G401 (cell line): Measurements from ENCODE around the gene PPM1D. TPM values are rescaled to one million over a fixed set of nuclear protein-coding genes. Genes with fewer than 3 reads are reported as not detected.
"Not testable (repeated sequence)": the region's sequence is repeated elsewhere in the genome, so short reads cannot be mapped to it uniquely, and the experiment has no call there.

Experiments used
- DNase-seq: peaks from one replicate; pipeline ENCODE4 v3.0.0-alpha.2; 2015; ENCODE audit warnings: low spot score
- in situ Hi-C: cut with HindIII; loops from 2 replicates; pipeline ENCODE4 v1.10.0; 2016; ENCODE audit warnings: low sequenced_read_pairs, mixed read lengths
- total RNA-seq: library from RNA; depleted of rRNA; stranded (reverse); fragments of >200 nt; shearing (Covaris generic); gene quantifications from 2 replicates; pipeline ENCODE4 v1.2.3, GENCODE V29; 2014

PPM1D gene
- total RNA-seq, 1 experiment from 2014 or later: 31.4 TPM

DNA sequence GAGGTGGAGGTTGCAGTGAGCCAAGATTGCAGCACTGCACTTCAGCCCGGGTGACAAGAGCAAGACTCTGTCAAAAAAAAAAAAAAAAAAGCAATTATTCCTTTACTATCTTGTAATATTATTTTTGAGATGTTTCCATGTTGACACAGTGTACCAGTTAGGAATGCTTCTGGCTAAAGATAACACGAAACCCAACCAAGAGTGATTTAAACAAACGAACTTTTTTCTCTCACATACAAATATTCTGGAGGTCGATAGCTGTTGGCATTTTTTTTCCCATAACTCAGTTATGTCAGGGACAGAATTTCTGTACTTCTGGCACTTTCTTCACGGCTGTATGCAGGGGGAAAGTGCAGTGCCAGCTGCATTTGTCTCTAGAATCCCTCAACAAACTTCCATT is 9.9 kb upstream of the PPM1D start:
- in situ Hi-C loops: no loop called here
- no peak for DNase-seq

DNA sequence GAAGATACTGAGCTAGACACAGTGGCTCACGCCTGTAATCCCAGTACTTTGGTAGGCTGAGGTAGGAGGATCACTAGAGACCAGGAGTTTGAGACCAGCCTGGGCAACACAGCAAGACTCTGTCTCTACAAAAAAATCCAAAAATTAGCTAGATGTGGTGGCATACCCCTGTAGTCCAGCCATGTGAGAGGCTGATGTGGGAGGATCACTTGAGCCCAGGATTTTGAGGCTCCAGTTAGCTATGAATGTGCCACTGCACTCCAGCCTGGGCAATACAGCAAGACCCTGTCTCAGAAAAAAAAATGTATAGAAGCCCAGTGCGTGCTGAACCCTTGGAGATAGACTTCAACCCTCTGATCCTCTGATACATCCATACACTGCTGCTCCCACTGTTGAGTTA is 7.2 kb upstream of the PPM1D start:
- in situ Hi-C loops: no loop called here
- DNase-seq: no peak

DNA sequence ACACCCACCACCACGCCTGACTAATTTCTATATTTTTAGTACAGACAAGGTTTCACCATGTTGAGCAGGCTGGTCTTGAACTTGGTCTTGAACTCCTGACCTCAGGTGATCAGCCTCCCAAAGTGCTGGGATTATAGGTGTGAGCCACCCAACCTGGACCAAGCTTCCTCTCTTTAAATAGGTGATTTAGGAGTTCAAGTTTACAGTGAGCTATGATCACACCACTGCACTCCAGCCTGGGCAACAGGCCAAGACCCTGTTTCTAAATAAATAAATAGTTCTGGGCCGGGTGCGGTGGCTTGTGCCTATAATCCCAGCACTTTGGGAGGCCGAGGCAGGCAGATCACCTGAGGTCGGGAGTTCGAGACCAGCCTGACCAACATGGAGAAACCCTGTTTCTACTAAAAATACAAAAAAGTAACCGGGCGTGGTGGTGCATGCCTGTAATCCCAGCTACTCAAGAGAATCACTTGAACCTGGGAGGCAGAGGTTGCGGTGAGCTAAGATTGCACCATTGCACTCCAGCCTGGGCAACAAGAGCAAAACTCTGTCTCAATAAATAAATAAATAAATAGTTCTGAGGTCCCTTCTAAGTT is 6.5 kb upstream of the PPM1D start:
- DNase-seq, in situ Hi-C loops: not testable (repeated sequence)

DNA sequence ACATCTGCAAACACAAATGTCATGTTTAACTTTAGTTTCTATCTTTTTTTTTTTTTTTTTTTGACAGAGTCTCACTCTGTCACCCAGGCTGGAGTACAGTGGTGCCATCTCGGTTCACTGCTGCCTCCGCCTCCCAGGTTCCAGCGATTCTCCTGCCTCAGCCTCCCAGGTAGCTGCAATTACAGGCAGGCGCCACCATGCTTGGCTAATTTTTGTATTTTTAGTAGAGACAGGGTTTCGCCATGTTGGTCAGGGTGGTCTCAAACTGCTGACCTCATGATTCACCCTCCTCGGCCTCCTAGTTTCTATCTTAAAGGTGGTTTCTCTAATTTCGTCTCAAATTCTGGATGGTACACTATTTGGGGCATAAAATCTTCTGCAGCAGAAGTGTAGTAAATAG is 5.8 kb upstream of the PPM1D start:
- in situ Hi-C loops, DNase-seq: not testable (repeated sequence)

DNA sequence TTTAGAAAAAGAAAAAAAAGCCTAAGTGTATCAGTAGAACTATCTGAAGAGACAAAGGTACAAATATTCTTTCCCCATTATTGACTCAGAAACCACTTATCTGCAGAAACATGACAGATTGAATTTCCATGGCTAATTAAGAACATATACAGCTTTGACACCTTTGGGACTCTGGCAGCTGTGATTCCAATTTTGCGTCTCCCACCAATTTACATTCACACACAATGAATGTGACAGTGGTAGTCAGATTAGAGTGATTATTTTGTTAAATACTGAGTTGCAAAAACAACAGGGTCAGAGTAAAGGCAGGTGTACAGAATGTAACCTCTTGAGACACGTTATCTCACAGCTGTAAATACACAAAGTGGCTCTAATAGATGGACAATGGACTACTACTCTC is 5.3 kb upstream of the PPM1D start:
- no peak for DNase-seq
- in situ Hi-C loops: no loop called here

DNA sequence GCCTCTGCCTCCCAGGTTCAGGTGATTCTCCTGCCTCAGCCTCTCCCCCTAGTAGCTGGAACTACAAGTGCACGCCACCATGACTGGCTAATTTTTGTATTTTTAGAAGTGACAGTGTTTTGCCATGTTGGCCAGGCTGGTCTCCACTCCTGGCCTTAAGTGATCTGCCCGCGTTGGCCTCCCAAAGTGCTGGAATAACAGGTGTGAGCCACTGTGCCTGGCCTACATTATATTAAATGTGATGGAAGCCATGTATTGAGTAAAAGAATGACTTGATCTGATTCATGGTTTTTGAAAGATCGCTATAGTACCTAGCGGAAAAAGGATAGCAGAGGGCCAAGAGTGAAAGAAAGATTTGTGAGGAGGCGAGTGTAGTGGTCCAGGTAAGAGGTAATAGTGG is 2.7 kb upstream of the PPM1D start:
- in situ Hi-C loops: no loop called here
- no peak for DNase-seq

DNA sequence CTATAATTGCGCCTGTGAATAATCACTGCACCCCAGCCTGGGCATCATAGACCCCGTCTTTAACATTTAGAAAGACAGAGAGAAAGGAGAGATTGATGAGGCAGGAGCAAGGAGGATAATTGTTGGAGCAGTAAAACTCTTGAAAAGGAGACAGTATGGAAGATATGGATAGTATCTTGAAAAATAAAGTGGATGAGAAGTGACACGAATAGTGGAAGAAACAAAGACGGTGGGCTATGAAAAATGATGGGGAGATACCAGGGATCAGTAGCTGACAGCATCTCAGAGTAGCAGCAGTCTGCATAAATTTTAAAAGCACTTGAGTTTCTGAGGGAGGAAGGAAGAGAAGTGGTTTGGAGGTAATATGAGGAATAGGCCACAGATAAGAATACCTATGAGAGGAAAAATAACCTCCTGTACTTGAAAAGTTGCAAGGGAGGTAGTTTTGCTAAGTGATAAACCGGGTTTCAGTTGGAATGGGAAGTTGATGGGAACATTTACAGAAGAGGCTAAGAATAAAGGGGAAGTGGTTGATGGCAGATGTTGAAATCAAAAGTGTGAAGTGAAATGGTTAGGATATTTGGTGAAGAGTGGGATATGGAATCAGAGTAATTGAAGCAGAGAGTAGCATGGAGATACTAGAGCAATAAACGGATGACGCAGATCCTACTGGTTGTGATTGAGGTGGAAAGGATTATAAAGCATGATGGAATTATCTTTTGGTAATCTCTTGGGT is 1.8 kb upstream of the PPM1D start:
- in situ Hi-C loops: no loop called here
- no peak for DNase-seq

DNA sequence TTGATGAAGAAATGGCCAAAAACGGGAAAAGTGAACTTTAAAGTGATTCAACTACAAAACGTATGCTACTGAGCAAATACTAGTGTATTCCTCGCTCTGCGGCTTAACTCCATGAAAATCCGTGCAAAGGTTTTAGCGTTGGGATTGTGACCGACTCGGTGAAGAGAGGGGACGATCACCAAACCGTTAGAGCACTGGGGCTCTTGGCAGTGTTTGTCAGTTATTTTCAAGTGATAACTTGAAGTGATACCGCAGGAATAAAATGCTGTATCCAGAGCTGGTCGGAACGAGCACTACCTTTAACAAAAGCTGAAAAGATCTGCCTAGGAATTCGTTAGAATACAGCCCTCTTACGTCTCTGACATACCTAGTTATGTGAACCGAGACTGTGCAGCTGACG is 773 bp upstream of the PPM1D start:
- in situ Hi-C loops: no loop called here
- no peak for DNase-seq

DNA sequence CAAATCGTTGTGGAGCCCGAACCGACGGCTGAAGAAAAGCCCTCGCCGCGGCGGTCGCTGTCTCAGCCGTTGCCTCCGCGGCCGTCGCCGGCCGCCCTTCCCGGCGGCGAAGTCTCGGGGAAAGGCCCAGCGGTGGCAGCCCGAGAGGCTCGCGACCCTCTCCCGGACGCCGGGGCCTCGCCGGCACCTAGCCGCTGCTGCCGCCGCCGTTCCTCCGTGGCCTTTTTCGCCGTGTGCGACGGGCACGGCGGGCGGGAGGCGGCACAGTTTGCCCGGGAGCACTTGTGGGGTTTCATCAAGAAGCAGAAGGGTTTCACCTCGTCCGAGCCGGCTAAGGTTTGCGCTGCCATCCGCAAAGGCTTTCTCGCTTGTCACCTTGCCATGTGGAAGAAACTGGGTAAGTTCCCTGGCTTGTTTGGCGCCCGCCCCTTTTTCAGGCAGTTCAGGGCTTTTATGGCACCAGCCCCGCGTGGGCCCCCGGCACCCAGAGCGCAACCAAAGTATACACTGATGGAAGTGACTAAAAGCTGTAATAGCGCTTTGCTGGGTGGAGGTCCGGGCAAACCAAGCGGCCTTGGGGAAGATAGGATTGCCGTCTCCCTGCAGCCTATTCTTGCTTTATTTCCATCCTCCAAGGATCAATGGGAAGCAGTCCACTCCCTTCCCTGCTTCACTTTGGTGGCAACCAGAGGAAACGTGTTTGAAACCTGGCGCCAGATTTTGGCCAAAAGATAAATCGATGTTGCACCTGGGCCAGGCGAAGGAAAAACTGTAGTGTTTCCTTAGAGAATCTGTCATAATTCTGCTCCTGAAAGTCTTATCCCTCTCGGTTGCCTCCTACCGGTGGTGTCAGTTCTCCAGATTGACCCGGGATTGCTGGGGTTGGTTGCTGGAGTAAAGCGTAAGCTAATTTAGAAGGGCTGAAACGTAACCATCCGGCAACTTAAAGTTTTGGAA is 775 bp downstream of the PPM1D start:
- DNase-seq: peak; percentile 87
- in situ Hi-C loops: no loop called here

DNA sequence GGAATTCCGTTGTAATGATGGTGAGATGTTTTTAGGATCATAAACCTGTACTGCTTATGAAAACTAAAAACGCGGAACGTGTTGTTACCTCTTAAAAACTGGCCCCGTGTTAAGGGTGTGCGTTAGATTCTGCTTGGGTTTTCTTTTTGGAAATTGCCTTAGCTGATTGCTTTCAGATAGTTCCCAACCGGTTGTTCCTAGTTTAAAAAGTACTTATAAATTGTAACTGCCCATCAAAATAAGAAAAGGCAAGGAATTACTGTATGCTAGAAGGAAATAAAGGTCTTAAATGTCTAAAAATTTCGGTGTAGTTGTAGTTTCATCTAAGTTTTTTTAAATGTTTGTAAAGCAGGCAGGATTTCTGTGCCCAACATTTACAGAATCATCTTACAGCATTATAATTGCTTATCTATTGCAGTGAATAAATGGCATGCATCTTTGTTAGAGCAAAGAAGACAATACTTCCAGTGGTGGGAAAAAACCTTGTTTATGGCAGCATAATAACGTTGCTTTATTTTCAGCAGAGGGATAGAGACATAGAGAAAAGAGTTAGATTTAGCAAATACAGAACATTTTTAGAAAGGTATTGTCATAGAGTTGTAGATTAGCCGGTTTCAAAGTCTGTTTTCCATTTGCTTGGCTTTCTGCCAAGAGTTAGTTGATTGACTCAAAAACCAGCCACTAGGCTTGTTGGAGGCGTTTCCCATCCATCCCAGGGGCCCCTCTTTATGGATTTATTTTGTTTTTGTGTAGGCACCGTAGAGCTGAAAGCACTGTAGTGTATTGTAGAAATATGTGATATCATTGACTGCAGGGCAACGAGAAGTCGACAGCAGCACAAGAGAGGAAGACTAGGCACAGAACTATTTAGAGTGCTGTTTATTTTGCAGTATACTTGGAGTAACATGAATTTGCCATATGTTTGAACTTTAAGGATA is 1.7 kb downstream of the PPM1D start:
- DNase-seq: peak; percentile 90
- in situ Hi-C loops: no loop called here

DNA sequence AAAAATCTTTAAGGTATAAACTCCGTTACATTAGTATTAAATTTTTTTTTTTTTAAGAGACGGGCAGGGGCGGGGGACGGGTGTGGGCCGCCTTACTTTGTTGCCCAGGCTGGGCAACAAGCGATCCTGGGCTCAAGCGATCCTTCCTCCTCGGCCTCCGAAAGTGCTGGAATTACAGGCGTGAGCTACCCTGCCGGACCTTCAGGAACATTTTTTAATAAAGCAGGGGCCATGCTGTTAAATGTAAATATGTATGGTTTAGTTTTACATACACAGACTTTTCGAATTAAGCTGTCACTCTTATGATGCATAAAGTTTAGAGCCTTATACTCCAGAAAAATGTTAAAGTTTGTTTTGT is 2.4 kb downstream of the PPM1D start:
- DNase-seq: no peak
- in situ Hi-C loops: no loop called here

DNA sequence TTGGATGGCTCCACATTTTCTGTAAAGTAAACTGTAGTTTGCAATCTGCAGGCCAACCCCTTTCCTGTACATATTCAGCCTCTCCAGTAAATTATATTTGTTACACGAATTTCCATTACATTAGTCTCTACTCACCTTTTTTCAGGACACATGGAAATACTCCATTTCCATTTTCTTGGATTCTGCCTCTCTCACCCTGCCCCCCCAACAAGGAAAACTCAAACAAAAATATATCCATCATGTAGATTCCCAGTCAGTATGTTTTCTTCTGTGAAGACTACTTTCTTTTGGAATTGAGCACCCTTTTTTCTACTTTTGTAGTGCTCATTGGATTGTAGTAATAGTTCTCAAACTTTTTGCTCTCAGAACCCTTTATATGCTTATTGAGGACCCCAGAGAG is 2.9 kb downstream of the PPM1D start:
- no peak for DNase-seq

DNA sequence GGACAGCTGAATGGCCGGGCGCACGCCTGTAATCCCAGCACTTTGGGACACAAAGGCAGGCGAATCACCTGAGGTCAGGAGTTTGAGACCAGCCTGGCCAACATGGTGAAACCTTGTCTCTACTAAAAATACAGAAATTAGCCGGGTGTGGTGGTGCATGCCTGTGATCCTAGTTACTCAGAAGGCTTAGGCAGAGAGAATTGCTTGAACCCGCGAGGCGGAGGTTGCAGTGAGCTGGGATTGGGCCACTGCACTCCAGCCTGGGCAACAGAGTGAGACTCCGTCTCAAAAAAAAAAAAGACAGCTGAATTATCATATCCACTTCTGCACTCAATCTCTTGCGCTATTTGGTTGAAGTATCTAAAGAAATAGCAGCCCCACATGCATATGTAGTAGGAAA is 3.5 kb downstream of the PPM1D start:
- DNase-seq, in situ Hi-C loops: not testable (repeated sequence)

More for the DNA sequence above, 2.9 kb downstream of the PPM1D start:
- in situ Hi-C loops: no loop called here

DNA sequence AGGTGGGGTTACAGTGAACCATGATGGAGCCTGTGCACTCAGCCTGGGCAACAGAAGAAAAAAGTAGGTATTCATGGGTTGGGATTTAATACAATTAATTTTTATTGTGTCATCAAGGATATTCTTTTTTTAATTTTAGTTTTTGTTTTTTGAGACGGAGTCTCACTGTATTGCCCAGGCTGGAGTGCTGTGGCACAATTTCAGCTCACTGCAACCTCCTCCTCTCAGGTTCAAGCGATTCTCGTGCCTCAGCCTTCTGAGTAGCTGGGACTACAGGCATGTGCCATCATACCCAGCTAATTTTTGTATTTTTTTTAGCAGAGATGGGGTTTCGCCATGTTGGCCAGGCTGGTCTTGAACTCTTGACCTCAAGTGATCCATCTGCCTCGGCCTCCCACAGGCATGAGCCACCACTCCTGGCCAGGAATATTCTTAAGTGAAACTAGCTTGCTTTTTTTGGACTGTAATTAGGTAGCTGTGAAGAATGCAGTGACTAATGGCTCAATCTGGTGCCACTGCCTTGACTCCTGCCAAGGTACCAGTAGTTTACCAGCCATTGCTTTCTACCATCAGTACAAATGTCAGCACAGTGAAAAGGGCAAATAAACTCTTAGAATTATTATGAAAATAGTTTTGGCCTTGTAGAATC is 4.8 kb downstream of the PPM1D start:
- in situ Hi-C loops: no loop called here
- DNase-seq: peak; percentile 90

DNA sequence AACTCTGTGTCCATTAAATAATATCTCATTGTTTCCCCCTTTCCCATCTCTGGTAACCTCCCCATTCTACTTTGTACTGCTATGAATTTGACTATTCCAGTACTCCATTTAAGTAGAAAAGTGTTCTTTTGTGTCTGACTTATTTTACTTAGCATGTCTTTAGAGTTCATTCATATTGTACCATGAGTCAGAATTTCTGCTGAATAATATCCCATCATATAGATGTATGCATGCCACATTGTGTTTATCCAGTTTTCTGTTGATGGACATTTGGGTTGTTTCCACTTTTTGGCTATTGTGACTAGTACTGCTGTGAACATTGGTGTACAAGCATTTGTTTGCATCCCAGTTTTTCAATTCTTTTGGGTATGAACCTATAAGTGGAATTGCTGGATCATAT is 6.0 kb downstream of the PPM1D start:
- DNase-seq: no peak
- in situ Hi-C loops: no loop called here

DNA sequence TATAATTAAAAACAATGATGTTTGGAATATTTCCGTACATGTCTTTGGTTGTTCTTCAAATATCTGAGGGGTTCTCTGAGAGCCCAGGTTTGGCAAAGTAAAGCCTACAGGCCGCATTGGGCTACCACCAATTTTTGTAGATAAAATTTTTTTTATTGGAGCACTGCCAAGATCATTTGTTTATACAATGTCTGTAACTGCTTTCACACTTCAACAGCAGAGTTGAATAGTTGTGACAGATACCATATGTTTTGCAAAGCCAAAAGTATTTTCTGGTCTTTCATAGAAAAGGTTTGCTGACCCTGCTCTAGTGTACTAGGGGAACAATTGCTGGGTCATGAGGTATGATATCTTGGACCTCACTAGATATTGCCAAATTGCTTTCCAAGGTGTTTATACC is 10.5 kb downstream of the PPM1D start:
- peak; percentile 83 for DNase-seq
- in situ Hi-C loops: no loop called here

DNA sequence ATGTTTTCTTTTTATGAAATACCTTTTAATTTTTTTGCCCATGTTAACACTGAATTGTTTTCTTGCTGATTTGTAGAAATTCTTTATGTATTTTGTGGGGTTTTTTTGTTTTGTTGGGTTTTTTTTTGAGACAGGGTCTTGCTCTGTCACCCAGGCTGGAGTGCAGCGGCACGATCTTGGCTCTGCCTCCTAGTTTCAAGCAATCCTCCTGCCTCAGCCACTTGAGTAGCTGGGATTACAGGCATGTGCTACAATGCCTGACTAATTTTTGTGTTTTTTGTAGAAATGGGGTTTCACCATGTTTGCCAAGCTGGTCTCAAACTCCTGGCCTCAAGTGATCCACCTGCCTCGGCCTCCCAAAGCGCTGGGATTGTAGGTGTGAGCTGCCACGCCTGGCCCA is 11.3 kb downstream of the PPM1D start:
- in situ Hi-C loops, DNase-seq: not testable (repeated sequence)

DNA sequence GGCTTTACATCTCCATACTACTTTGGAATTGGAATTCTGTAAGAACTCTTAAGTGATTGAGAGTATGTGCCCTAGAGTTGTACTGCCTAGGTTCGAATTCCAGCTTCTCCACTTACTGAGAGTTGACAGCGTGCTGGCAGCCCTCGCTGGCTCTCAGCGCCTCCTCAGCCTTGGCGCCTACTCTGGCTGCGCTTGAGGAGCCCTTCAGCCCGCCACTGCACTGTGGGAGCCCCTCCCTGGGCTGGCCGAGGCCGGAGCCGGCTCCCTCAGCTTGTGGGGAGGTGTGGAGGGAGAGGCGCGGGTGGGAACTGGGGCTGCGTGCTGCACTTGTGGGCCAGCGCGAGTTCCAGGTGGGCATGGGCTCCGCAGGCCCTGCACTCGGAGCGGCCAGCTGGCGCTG is 13.3 kb downstream of the PPM1D start:
- in situ Hi-C loops: no loop called here
- peak; percentile 49 for DNase-seq

DNA sequence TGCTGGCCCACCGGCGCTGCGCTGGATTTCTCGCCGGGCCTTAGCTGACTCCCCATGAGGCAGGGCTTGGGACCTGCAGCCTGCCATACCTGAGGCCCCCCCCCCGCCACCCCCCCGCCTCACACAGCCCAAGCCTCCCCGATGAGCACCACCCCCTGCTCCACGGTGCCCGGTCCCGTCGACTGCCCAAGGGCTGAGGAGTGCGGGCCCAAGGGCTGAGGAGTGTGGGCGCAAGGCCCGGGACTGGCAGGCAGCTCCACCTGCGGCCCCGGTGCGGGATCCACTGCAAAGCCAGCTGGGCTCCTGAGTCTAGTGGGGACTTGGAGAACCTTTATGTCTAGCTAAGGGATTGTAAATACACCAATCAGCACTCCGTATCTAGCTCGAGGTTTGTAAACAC is 13.8 kb downstream of the PPM1D start:
- DNase-seq, in situ Hi-C loops: not testable (repeated sequence)
